ENCODE measurements around the gene WBP4. TPM values are rescaled to one million over a fixed set of nuclear protein-coding genes. Genes with fewer than 3 reads are reported as not detected.

The WBP4 gene
- total and polyA plus RNA-seq, 9 of the 15 experiments (the other 6 are each of a cell fraction or from before 2014, with no cell fraction given) = 5.5 to 12.2 (median 7.9) TPM

DNA sequence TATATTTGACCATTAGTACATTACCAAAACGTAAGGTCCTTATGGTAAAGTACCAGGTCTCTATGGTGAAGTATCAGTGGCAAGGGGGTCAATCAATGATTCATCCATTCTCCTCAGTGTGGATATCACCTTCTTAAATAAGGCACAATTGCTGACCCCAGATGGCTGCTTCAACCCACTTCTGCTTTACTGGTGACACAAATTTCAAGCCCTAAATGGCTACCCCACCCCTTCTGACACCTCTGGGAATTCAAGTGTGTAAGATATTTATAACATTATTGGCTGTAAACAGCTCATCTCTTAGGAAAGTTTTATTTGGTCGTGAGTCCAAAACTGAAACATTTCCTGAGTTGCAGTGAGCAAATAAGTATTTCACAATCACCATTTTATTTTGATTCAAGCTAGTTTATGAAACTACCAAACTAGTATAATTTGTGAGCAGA is 7.9 kb upstream of the WBP4 start (continued):
- TF ChIP-seq, protein P1, sequence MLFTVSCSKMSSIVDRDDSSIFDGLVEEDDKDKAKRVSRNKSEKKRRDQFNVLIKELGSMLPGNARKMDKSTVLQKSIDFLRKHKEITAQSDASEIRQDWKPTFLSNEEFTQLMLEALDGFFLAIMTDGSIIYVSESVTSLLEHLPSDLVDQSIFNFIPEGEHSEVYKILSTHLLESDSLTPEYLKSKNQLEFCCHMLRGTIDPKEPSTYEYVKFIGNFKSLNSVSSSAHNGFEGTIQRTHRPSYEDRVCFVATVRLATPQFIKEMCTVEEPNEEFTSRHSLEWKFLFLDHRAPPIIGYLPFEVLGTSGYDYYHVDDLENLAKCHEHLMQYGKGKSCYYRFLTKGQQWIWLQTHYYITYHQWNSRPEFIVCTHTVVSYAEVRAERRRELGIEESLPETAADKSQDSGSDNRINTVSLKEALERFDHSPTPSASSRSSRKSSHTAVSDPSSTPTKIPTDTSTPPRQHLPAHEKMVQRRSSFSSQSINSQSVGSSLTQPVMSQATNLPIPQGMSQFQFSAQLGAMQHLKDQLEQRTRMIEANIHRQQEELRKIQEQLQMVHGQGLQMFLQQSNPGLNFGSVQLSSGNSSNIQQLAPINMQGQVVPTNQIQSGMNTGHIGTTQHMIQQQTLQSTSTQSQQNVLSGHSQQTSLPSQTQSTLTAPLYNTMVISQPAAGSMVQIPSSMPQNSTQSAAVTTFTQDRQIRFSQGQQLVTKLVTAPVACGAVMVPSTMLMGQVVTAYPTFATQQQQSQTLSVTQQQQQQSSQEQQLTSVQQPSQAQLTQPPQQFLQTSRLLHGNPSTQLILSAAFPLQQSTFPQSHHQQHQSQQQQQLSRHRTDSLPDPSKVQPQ (CRISPR knock-in tag; IDR thresholded peaks at IDR 0.05; ENCODE audit: borderline replicate concordance) = no peak
- no peak for TF ChIP-seq CEBPG (CRISPR knock-in tag; IDR thresholded peaks at IDR 0.05)
- TF ChIP-seq CEBPG (tag; conservative IDR thresholded peaks at IDR 0.05 in 1 of 2, IDR thresholded peaks at IDR 0.05 in 1 of 2) = peak; percentile 37 to 54; a peak in 3 of 4 replicates
- TF ChIP-seq, protein P2, sequence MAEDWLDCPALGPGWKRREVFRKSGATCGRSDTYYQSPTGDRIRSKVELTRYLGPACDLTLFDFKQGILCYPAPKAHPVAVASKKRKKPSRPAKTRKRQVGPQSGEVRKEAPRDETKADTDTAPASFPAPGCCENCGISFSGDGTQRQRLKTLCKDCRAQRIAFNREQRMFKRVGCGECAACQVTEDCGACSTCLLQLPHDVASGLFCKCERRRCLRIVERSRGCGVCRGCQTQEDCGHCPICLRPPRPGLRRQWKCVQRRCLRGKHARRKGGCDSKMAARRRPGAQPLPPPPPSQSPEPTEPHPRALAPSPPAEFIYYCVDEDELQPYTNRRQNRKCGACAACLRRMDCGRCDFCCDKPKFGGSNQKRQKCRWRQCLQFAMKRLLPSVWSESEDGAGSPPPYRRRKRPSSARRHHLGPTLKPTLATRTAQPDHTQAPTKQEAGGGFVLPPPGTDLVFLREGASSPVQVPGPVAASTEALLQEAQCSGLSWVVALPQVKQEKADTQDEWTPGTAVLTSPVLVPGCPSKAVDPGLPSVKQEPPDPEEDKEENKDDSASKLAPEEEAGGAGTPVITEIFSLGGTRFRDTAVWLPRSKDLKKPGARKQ (CRISPR knock-in tag; IDR thresholded peaks at IDR 0.05) = no peak
- no peak for TF ChIP-seq POLR2B (IDR thresholded peaks at IDR 0.05; ENCODE audit: low read depth, partially characterized antibody)
- TF ChIP-seq, protein P3, sequence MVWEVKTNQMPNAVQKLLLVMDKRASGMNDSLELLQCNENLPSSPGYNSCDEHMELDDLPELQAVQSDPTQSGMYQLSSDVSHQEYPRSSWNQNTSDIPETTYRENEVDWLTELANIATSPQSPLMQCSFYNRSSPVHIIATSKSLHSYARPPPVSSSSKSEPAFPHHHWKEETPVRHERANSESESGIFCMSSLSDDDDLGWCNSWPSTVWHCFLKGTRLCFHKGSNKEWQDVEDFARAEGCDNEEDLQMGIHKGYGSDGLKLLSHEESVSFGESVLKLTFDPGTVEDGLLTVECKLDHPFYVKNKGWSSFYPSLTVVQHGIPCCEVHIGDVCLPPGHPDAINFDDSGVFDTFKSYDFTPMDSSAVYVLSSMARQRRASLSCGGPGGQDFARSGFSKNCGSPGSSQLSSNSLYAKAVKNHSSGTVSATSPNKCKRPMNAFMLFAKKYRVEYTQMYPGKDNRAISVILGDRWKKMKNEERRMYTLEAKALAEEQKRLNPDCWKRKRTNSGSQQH (CRISPR knock-in tag; IDR thresholded peaks at IDR 0.05) = no peak
- TF ChIP-seq, protein P4, sequence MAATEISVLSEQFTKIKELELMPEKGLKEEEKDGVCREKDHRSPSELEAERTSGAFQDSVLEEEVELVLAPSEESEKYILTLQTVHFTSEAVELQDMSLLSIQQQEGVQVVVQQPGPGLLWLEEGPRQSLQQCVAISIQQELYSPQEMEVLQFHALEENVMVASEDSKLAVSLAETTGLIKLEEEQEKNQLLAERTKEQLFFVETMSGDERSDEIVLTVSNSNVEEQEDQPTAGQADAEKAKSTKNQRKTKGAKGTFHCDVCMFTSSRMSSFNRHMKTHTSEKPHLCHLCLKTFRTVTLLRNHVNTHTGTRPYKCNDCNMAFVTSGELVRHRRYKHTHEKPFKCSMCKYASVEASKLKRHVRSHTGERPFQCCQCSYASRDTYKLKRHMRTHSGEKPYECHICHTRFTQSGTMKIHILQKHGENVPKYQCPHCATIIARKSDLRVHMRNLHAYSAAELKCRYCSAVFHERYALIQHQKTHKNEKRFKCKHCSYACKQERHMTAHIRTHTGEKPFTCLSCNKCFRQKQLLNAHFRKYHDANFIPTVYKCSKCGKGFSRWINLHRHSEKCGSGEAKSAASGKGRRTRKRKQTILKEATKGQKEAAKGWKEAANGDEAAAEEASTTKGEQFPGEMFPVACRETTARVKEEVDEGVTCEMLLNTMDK (IDR thresholded peaks at IDR 0.05; ENCODE audit: borderline replicate concordance, insufficient read depth, low read depth, low read length, poor library complexity, severe bottlenecking) = no peak
- TF ChIP-seq, protein P5, sequence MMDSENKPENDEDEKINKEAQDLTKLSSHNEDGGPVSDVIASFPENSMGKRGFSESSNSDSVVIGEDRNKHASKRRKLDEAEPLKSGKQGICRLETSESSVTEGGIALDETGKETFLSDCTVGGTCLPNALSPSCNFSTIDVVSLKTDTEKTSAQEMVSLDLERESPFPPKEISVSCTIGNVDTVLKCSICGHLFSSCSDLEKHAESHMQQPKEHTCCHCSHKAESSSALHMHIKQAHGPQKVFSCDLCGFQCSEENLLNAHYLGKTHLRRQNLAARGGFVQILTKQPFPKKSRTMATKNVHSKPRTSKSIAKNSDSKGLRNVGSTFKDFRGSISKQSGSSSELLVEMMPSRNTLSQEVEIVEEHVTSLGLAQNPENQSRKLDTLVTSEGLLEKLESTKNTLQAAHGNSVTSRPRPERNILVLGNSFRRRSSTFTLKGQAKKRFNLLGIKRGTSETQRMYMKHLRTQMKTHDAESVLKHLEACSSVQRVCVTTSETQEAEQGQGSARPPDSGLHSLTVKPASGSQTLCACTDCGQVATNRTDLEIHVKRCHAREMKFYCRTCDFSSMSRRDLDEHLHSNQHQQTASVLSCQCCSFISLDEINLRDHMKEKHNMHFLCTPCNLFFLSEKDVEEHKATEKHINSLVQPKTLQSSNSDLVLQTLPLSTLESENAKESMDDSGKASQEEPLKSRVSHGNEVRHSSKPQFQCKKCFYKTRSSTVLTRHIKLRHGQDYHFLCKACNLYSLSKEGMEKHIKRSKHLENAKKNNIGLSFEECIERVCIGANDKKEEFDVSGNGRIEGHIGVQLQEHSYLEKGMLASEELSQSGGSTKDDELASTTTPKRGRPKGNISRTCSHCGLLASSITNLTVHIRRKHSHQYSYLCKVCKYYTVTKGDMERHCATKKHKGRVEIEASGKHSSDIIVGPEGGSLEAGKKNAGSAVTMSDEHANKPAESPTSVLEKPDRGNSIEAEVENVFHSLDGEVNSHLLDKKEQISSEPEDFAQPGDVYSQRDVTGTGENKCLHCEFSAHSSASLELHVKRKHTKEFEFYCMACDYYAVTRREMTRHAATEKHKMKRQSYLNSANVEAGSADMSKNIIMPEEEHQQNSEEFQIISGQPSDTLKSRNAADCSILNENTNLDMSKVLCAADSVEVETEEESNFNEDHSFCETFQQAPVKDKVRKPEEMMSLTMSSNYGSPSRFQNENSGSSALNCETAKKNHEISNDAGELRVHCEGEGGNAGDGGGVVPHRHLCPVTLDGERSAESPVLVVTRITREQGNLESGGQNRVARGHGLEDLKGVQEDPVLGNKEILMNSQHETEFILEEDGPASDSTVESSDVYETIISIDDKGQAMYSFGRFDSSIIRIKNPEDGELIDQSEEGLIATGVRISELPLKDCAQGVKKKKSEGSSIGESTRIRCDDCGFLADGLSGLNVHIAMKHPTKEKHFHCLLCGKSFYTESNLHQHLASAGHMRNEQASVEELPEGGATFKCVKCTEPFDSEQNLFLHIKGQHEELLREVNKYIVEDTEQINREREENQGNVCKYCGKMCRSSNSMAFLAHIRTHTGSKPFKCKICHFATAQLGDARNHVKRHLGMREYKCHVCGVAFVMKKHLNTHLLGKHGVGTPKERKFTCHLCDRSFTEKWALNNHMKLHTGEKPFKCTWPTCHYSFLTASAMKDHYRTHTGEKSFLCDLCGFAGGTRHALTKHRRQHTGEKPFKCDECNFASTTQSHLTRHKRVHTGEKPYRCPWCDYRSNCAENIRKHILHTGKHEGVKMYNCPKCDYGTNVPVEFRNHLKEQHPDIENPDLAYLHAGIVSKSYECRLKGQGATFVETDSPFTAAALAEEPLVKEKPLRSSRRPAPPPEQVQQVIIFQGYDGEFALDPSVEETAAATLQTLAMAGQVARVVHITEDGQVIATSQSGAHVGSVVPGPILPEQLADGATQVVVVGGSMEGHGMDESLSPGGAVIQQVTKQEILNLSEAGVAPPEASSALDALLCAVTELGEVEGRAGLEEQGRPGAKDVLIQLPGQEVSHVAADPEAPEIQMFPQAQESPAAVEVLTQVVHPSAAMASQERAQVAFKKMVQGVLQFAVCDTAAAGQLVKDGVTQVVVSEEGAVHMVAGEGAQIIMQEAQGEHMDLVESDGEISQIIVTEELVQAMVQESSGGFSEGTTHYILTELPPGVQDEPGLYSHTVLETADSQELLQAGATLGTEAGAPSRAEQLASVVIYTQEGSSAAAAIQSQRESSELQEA (IDR thresholded peaks at IDR 0.05; ENCODE audit: low read depth) = no peak
- TF ChIP-seq SIX5 (IDR thresholded peaks at IDR 0.05; ENCODE audit: borderline replicate concordance in 1 of 2, insufficient read depth in 1 of 2, low read depth in 1 of 2, low read length in 2 of 2) = no peak

Measured in K562 (cell line).